AG10803 (cell line): ENCODE data around the gene OR2A5.

Experiments used
- DNase-seq: peaks from one replicate; pipeline ENCODE4 v3.0.0; 2010; ENCODE audit warnings: low read depth
- H3K4me3 ChIP-seq: 2 replicates; pipeline ENCODE4 v1.5.1; 2011; ENCODE audit warnings: mild to moderate bottlenecking, low read length, control low read depth
- TF ChIP-seq, protein P1 (sequence below): conservative IDR thresholded peaks from 2 replicates; pipeline ENCODE4 v1.5.1; 2011; ENCODE audit warnings: mild to moderate bottlenecking, low read length, control low read depth, inconsistent platforms

The OR2A5 gene

DNA sequence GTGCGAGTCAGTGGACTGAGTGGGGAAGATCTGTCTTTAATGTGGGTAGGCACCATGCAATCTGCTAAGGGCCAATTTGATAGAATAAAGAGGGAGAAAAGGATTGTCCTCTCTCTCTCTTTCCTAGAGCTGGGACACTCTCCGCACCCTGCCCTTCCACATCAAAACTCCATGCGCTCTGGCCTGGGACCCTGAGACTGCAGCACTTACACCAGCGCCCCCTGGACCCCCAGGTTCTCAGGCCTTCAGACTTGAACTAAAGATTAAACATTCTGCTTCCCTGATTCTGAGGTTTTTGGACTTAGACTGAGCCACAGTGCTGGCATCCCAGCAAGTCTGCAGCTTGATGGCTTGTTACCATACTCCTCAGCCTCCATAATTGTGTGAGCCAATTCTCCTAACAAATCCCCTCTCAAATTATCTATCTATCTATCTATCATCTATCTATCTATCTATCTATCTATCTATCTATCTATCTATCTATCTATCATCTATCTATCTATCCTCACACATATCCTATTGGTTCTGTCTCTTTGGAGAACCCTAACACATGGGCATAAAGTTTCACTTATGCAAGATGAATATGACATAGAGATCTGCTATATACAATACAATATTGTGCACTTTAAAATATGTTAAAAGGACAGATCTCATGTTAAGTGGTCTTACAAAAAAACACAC is 22.4 kb upstream of the OR2A5 start:
- TF ChIP-seq, protein P1, sequence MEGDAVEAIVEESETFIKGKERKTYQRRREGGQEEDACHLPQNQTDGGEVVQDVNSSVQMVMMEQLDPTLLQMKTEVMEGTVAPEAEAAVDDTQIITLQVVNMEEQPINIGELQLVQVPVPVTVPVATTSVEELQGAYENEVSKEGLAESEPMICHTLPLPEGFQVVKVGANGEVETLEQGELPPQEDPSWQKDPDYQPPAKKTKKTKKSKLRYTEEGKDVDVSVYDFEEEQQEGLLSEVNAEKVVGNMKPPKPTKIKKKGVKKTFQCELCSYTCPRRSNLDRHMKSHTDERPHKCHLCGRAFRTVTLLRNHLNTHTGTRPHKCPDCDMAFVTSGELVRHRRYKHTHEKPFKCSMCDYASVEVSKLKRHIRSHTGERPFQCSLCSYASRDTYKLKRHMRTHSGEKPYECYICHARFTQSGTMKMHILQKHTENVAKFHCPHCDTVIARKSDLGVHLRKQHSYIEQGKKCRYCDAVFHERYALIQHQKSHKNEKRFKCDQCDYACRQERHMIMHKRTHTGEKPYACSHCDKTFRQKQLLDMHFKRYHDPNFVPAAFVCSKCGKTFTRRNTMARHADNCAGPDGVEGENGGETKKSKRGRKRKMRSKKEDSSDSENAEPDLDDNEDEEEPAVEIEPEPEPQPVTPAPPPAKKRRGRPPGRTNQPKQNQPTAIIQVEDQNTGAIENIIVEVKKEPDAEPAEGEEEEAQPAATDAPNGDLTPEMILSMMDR = no peak
- H3K4me3 ChIP-seq = no peak overlapping the region
- DNase-seq = no peak

DNA sequence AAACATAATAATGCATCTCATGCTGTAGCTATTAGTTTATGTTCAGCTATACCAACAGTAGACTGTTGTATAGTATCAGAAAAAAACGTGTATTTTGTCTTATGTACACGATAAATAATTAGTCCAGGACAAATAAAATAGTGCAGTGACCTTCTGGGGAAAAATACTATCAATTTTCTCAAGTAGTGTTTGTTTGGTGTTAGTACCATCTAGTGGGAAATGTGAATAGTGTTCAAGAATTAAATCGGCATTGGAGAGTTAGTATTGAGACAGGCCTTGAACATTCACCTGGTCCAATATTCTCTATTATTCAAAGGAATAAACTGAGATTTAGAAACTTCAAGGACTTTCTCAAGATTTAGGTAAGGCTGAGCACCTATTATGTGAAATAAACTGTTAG is 21.7 kb upstream of the OR2A5 start:
- TF ChIP-seq, protein P1 = peak; percentile 59
- H3K4me3 ChIP-seq = no peak overlapping the region
- peak; percentile 23 for DNase-seq

DNA sequence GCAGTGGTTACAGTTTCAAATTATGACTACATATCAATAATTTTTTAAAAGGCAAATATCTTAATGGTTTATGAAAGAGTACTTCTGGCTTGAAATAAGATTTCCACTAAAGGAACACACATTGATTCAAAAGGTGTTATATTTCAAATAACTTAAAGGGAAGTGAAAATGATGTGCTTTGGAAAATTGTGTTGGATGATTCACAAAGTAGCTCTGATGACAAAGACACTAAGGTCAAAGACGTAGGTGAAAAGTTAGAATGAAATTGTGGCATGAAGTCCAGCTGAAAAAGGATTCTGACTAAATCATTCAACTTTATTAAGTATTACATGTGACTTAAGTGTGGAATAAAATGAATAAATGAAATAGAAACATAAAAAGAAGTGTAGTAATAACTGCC is 20.8 kb upstream of the OR2A5 start:
- DNase-seq = no peak
- no peak overlapping the region for H3K4me3 ChIP-seq
- TF ChIP-seq, protein P1 = no peak

DNA sequence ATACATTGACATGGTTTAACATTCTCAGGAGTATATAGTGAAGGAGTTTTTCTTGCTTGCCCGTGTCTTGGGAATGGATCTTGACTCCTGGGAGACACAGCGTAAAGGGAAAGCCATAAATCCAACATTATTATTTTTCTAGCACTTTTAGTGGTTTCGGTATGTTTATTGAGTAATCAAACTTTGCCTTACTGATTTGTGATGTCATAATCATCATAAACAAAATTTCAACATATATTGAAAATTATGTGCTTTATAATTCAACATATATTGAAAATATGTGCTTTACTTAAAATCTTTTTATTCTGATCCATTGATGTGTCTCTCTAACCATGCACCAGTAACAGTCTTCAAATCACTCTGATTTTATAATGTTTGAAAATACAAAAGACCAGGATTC is 20.2 kb upstream of the OR2A5 start:
- TF ChIP-seq, protein P1 = no peak
- DNase-seq = no peak
- no peak overlapping the region for H3K4me3 ChIP-seq

DNA sequence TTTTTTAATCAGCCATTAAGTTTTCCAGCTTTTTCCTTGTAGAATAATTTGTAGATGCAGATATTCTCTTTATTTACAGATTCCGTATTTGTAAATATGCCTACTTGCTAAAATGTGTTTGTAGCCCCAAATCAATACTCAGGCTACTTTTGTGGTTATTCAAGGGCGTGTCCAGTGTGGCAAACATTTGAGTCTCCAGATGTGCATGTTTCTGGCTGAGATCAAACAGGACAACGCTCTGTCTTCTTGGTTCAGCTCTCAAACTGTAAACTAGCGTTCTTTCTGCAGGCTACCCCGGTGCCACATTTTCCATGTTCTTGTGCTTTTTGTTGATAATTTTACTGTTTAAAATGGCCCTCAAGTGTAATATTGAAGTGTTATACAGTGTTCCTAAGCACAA is 16.2 kb upstream of the OR2A5 start:
- no peak for DNase-seq
- TF ChIP-seq, protein P1 = no peak
- no peak overlapping the region for H3K4me3 ChIP-seq

DNA sequence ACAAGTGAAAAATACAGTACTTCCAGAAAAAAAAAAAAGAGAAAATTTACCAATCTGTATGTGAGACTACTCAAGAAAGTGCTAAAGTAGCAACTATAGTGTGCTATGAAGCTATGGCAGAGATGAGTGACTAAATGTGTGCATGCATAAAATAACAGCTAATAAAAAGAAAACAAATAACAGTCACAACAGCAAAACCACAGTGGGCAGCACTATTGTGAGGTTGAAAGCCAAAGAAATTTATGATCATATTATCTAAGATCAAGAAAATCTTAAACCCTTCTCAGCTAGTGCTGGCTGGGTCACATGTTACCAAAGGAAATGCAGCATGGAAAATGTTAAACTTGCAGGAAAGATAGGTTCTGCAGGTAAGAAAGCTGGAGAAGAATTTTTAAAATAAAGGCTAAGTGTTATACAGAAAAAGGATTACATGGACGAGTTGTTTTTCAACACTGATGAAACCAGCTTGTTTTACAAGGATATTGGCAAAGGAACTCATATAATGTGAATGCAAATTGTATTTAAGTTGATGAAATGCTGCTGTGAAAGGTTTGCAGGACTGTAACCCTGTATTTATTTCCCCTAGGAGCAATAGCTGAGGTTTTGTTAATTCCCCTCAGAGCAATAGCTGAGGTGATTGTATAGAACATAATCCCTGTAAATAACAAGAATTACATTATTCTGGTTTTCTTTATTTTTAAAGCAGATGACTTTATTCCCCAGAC is 15.6 kb upstream of the OR2A5 start:
- TF ChIP-seq, protein P1 = no peak
- no peak overlapping the region for H3K4me3 ChIP-seq
- DNase-seq = no peak

DNA sequence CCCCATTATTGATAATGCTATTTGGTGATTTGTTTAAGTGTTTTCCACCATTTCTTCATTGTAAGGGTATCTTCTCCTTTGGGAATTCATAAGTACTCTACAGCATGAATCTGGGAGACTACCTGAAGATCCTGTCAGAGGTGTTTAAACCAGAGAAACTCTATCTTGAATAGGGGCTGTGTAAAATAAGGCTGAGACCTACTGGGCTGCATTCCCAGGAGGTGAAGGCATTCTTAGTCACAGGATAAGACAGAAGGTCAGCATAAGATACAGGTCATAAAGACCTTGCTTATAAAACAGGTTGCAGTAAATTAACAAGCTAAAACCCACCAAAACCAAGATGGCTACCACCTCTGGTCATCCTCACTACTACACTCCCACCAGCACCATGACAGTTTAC is 13.4 kb upstream of the OR2A5 start:
- TF ChIP-seq, protein P1 = no peak
- no peak overlapping the region for H3K4me3 ChIP-seq
- DNase-seq = no peak
